ENCODE results near the gene IRX1.

IRX1 gene

GRCh38 chr5:3601911-3602782 lies 6.5 kb downstream of the IRX1 start:
- DNase-seq (ENCODE audit: low read depth) = no peak
- H3K4me3 ChIP-seq (ENCODE audit: low read depth, low read length) = no peak overlapping the region
- no peak for TF ChIP-seq CTCF (IDR thresholded peaks at IDR 0.05; ENCODE audit: control insufficient read depth, extremely low read depth, insufficient read depth)

GRCh38 chr5:3602785-3603502 lies 7.3 kb downstream of the IRX1 start:
- no peak overlapping the region for H3K4me3 ChIP-seq (ENCODE audit: low read depth, low read length)
- DNase-seq (ENCODE audit: low read depth) = no peak
- TF ChIP-seq CTCF (IDR thresholded peaks at IDR 0.05; ENCODE audit: control insufficient read depth, extremely low read depth, insufficient read depth) = peak; percentile 95

GRCh38 chr5:3604501-3604900 lies 8.9 kb downstream of the IRX1 start:
- no peak for TF ChIP-seq CTCF (IDR thresholded peaks at IDR 0.05; ENCODE audit: control insufficient read depth, extremely low read depth, insufficient read depth)
- DNase-seq (ENCODE audit: low read depth) = no peak
- no peak overlapping the region for H3K4me3 ChIP-seq (ENCODE audit: low read depth, low read length)

GRCh38 chr5:3605298-3606010 lies 9.8 kb downstream of the IRX1 start:
- DNase-seq (ENCODE audit: low read depth) = no peak
- H3K4me3 ChIP-seq (ENCODE audit: low read depth, low read length) = no peak overlapping the region
- TF ChIP-seq CTCF (IDR thresholded peaks at IDR 0.05; ENCODE audit: control insufficient read depth, extremely low read depth, insufficient read depth) = no peak

GRCh38 chr5:3606121-3606831 lies 10.6 kb downstream of the IRX1 start:
- H3K4me3 ChIP-seq (ENCODE audit: low read depth, low read length) = no peak overlapping the region
- no peak for DNase-seq (ENCODE audit: low read depth)
- TF ChIP-seq CTCF (IDR thresholded peaks at IDR 0.05; ENCODE audit: control insufficient read depth, extremely low read depth, insufficient read depth) = no peak

GRCh38 chr5:3607541-3608181 lies 12.0 kb downstream of the IRX1 start:
- TF ChIP-seq CTCF (IDR thresholded peaks at IDR 0.05; ENCODE audit: control insufficient read depth, extremely low read depth, insufficient read depth) = no peak
- H3K4me3 ChIP-seq (ENCODE audit: low read depth, low read length) = no peak overlapping the region
- no peak for DNase-seq (ENCODE audit: low read depth)
